SU-DHL-6 (cell line): ENCODE data around the gene ARHGAP8.

Experiments used
- H2AFZ ChIP-seq: fragments of 200-600 bp; sonication (generic); 2 replicates; pipeline ENCODE4 v1.6.1; 2014; ENCODE audit warnings: low read depth, mild to moderate bottlenecking, moderate library complexity, mixed read lengths, antibody characterized with exemption, low read length; ENCODE audit not compliant: severe bottlenecking
- H3F3A ChIP-seq: fragments of 200-600 bp; shearing (Covaris generic); 2 replicates; pipeline ENCODE4 v1.6.0; 2016; ENCODE audit warnings: antibody characterized with exemption, mild to moderate bottlenecking; ENCODE audit not compliant: insufficient read depth
- H3K27ac ChIP-seq: fragments of 200-600 bp; sonication (generic); 2 replicates; pipeline ENCODE4 v1.5.1; 2016; ENCODE audit warnings: low read depth, mild to moderate bottlenecking, low read length, moderate library complexity, mixed read lengths
- H3K27me3 ChIP-seq: fragments of 200-600 bp; sonication (generic), shearing (Covaris generic); 2 replicates; pipeline ENCODE4 v1.6.0; 2014; ENCODE audit warnings: mild to moderate bottlenecking, low read length
- H3K36me3 ChIP-seq: fragments of 200-600 bp; sonication (generic); 2 replicates; pipeline ENCODE4 v1.6.1; 2014; ENCODE audit warnings: mild to moderate bottlenecking, low read length, mixed read lengths
- H3K4me2 ChIP-seq: fragments of 300-600, 200-600 bp; shearing (Covaris generic), sonication (generic); 2 replicates; pipeline ENCODE4 v1.6.0; 2014; ENCODE audit warnings: low read length, low read depth, mild to moderate bottlenecking; ENCODE audit not compliant: poor library complexity, severe bottlenecking
- H3K4me3 ChIP-seq: fragments of 200-600 bp; sonication (generic); 2 replicates; pipeline ENCODE4 v1.5.1; 2014; ENCODE audit warnings: antibody characterized with exemption, low read length, mild to moderate bottlenecking, mixed read lengths; ENCODE audit not compliant: insufficient read depth, poor library complexity, severe bottlenecking
- H3K79me2 ChIP-seq: fragments of 200-600 bp; sonication (generic); 2 replicates; pipeline ENCODE4 v1.6.1; 2014; ENCODE audit warnings: mild to moderate bottlenecking, low read length, moderate library complexity; ENCODE audit not compliant: insufficient read depth
- H3K9ac ChIP-seq: fragments of 200-600 bp; sonication (generic); 2 replicates; pipeline ENCODE4 v1.7.0; 2014; ENCODE audit warnings: mild to moderate bottlenecking, low read length
- H3K9me2 ChIP-seq: fragments of 200-600 bp; sonication (generic); replicated peaks from 2 replicates; pipeline ENCODE4 v1.6.1; 2014; ENCODE audit warnings: low read length; ENCODE audit not compliant: insufficient read depth
- H3K9me3 ChIP-seq: fragments of 200-600 bp; sonication (generic); 2 replicates; pipeline ENCODE4 v1.6.1; 2014; ENCODE audit warnings: low read length, mixed read lengths; ENCODE audit not compliant: insufficient read depth
- H4K20me1 ChIP-seq: fragments of 200-600 bp; sonication (generic); 2 replicates; pipeline ENCODE4 v1.6.1; 2014; ENCODE audit warnings: low read depth, mild to moderate bottlenecking, antibody characterized with exemption, low read length, moderate library complexity, mixed read lengths
- CTCF ChIP-seq: fragments of 200-600 bp; sonication (generic); IDR thresholded peaks from one replicate; pipeline ENCODE4 v1.5.1; 2017; ENCODE audit warnings: antibody characterized with exemption, mild to moderate bottlenecking, low read length, moderate library complexity; ENCODE audit not compliant: insufficient read depth, poor library complexity, severe bottlenecking
- EZH2phosphoT487 ChIP-seq: fragments of 200-600 bp; sonication (generic), shearing (Covaris generic); conservative IDR thresholded peaks from 2 replicates; pipeline ENCODE4 v1.6.1; 2018; ENCODE audit warnings: mild to moderate bottlenecking, antibody characterized with exemption, low read length, moderate library complexity, mixed read lengths

Gene ARHGAP8

GRCh38 chr22:44811141-44811540 lies 58.8 kb downstream of the ARHGAP8 start:
- no peak overlapping the region for H3K27ac ChIP-seq
- no peak overlapping the region for H2AFZ ChIP-seq
- H3K9ac ChIP-seq, result no peak overlapping the region
- H3F3A ChIP-seq, result no peaks in the 10 kb centered on the region
- no peaks in the 10 kb centered on the region for H3K79me2 ChIP-seq
- H3K27me3 ChIP-seq, result no peaks in the 10 kb centered on the region
- H3K4me3 ChIP-seq, result no peak overlapping the region
- TF ChIP-seq EZH2phosphoT487 (no peak), CTCF (no peak)
- H3K4me2 ChIP-seq, result no peak overlapping the region
- no peaks in the 10 kb centered on the region for H3K9me2 ChIP-seq
- no peaks in the 10 kb centered on the region for H3K9me3 ChIP-seq
- no peaks in the 10 kb centered on the region for H4K20me1 ChIP-seq
- H3K36me3 ChIP-seq, result no peaks in the 10 kb centered on the region

DNA sequence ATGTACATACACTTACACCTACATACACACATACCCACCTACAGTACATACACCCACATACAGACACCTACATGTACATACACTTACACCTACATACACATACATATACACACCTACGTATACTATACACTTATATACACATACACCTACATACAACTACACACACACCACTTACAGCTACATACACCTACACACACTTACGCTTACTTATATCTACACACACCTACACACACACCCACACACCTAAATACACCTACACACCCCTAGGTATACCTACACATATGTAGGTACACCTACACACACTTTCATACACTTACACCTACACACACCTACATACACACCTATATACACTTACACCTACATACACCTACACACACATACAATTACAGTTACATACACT lies 61.0 kb downstream of the ARHGAP8 start:
- Histone ChIP-seq H3K9me3 (no peaks in the 10 kb centered on the region), H3K4me2 (no peak overlapping the region), H4K20me1 (no peaks in the 10 kb centered on the region), H3K27ac (no peak overlapping the region), H3K79me2 (no peaks in the 10 kb centered on the region), H3K36me3 (no peaks in the 10 kb centered on the region), H2AFZ (no peak overlapping the region), H3K27me3 (no peaks in the 10 kb centered on the region), H3K9ac (no peak overlapping the region), H3K4me3 (no peak overlapping the region), H3F3A (no peaks in the 10 kb centered on the region), H3K9me2 (no peaks in the 10 kb centered on the region)
- TF ChIP-seq CTCF (no peak), EZH2phosphoT487 (no peak)

DNA sequence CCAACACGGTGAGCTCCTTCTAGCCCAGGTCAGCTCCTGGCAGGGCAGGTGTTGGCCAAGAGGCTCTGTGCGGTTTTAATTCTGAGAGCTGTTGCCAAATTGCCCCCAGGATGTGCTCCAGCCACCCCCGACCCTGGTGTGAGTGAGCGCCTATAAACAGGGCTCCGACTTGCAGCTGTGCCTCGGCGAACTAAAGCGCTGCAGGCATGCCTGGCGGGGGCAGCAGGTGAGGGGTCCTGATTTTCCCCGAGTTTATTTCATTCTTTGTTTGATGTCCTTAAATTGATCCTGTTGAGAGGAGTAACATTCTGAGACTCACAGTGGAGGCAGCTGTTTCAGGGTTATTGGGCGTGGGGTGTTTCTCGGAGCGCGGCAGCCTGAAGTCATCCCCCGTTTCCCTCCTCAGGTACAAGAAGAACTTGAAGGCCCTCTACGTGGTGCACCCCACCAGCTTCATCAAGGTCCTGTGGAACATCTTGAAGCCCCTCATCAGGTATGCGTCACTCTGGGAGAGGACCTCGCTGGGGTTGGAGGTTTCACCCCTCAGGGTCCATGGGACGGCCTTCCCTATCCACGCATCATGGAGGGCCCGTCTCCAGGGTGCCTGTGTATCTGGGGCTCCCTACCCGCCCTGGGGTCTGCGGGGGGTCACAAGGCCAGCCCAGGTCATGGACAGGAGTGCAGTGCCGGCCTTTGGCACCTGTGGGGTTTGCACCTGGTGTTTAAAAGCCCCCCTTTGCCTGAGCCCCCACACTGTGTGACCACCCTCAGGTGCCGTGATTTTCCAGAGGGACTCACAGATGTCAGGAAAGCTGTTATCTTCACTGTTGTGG lies 62.1 kb downstream of the ARHGAP8 start:
- no peaks in the 10 kb centered on the region for H3K36me3 ChIP-seq
- H3K9me3 ChIP-seq, result no peaks in the 10 kb centered on the region
- no peak overlapping the region for H3K9ac ChIP-seq
- TF ChIP-seq EZH2phosphoT487, result no peak
- TF ChIP-seq CTCF, result no peak
- no peaks in the 10 kb centered on the region for H4K20me1 ChIP-seq
- no peaks in the 10 kb centered on the region for H3F3A ChIP-seq
- H3K4me3 ChIP-seq, result no peak overlapping the region
- H3K4me2 ChIP-seq, result no peak overlapping the region
- H2AFZ ChIP-seq, result no peak overlapping the region
- no peaks in the 10 kb centered on the region for H3K27me3 ChIP-seq
- no peaks in the 10 kb centered on the region for H3K9me2 ChIP-seq
- no peaks in the 10 kb centered on the region for H3K79me2 ChIP-seq
- no peak overlapping the region for H3K27ac ChIP-seq
